ENCODE results near the gene PLEKHO2.

The PLEKHO2 gene

GRCh38 chr15:64862408-64862807, 20.7 kb downstream of the PLEKHO2 start:
- Histone ChIP-seq H3K9ac (ENCODE audit: low read length) (no peak overlapping the region), H3K4me2 (ENCODE audit: low read length) (no peak overlapping the region), H3K27me3 (ENCODE audit: low read depth, low read length) (no peaks in the 10 kb centered on the region), H3K4me3 (ENCODE audit: low read length) (no peak overlapping the region), H2AFZ (ENCODE audit: low read depth, low read length) (no peak overlapping the region), H3K79me2 (ENCODE audit: low read length) (peaks cover 16% of the 10 kb centered on the region), H4K20me1 (ENCODE audit: insufficient read depth, low read length) (peaks cover 32% of the 10 kb centered on the region), H3K36me3 (replicated peaks; ENCODE audit: low read depth, low read length) (peaks cover 69% of the 10 kb centered on the region), H3K9me3 (ENCODE audit: insufficient read depth, low read length) (no peaks in the 10 kb centered on the region), H3K27ac (ENCODE audit: low read length) (no peak overlapping the region), H3K4me1 (ENCODE audit: low read length) (peaks cover 28% of the 10 kb centered on the region)
- no peak for TF ChIP-seq CTCF (IDR thresholded peaks at IDR 0.05; ENCODE audit: low read depth, low read length)
- no peak for TF ChIP-seq EZH2phosphoT487 (IDR thresholded peaks at IDR 0.05; ENCODE audit: low read depth)

GRCh38 chr15:64864068-64864467, 22.4 kb downstream of the PLEKHO2 start:
- H4K20me1 ChIP-seq (ENCODE audit: insufficient read depth, low read length), result peaks cover 16% of the 10 kb centered on the region
- peaks cover 4% of the 10 kb centered on the region; the same call in 1 of the 2 replicates for H3K79me2 ChIP-seq (ENCODE audit: low read length)
- peak overlapping the region; percentile 52; the same call in 1 of the 2 replicates for H3K9ac ChIP-seq (ENCODE audit: low read length)
- H3K9me3 ChIP-seq (ENCODE audit: insufficient read depth, low read length), result no peaks in the 10 kb centered on the region
- H3K27ac ChIP-seq (ENCODE audit: low read length), result peak overlapping the region; percentile 69; the same call in 1 of the 2 replicates
- H3K27me3 ChIP-seq (ENCODE audit: low read depth, low read length), result no peaks in the 10 kb centered on the region
- H3K4me1 ChIP-seq (ENCODE audit: low read length), result peaks cover 28% of the 10 kb centered on the region
- no peak overlapping the region for H3K4me3 ChIP-seq (ENCODE audit: low read length)
- peaks cover 61% of the 10 kb centered on the region for H3K36me3 ChIP-seq (replicated peaks; ENCODE audit: low read depth, low read length)
- peak overlapping the region; percentile 75 for H3K4me2 ChIP-seq (ENCODE audit: low read length)
- TF ChIP-seq CTCF (IDR thresholded peaks at IDR 0.05; ENCODE audit: low read depth, low read length) (no peak), EZH2phosphoT487 (IDR thresholded peaks at IDR 0.05; ENCODE audit: low read depth) (no peak)
- H2AFZ ChIP-seq (ENCODE audit: low read depth, low read length), result no peak overlapping the region

- H2AFZ ChIP-seq (ENCODE audit: low read depth, low read length), result no peak overlapping the region
- no peaks in the 10 kb centered on the region for H3K27me3 ChIP-seq (ENCODE audit: low read depth, low read length)
- no peak for TF ChIP-seq CTCF (IDR thresholded peaks at IDR 0.05; ENCODE audit: low read depth, low read length)
- TF ChIP-seq EZH2phosphoT487 (IDR thresholded peaks at IDR 0.05; ENCODE audit: low read depth), result no peak
- H3K27ac ChIP-seq (ENCODE audit: low read length), result peak overlapping the region; percentile 69
- H3K4me3 ChIP-seq (ENCODE audit: low read length), result peak overlapping the region; percentile 48
- peak overlapping the region; percentile 52; the same call in 1 of the 2 replicates for H3K9ac ChIP-seq (ENCODE audit: low read length)
- H3K4me2 ChIP-seq (ENCODE audit: low read length), result peak overlapping the region; percentile 75
- H3K9me3 ChIP-seq (ENCODE audit: insufficient read depth, low read length), result no peaks in the 10 kb centered on the region
- no peaks in the 10 kb centered on the region for H3K79me2 ChIP-seq (ENCODE audit: low read length)
- peaks cover 3% of the 10 kb centered on the region; the same call in 1 of the 2 replicates for H4K20me1 ChIP-seq (ENCODE audit: insufficient read depth, low read length)
- peaks cover 28% of the 10 kb centered on the region for H3K4me1 ChIP-seq (ENCODE audit: low read length)
- peaks cover 50% of the 10 kb centered on the region for H3K36me3 ChIP-seq (replicated peaks; ENCODE audit: low read depth, low read length)
Measured at GRCh38 chr15:64865126-64865997, 23.6 kb downstream of the PLEKHO2 start.

GRCh38 chr15:64865998-64866520, 24.3 kb downstream of the PLEKHO2 start:
- peaks cover 46% of the 10 kb centered on the region for H3K36me3 ChIP-seq (replicated peaks; ENCODE audit: low read depth, low read length)
- TF ChIP-seq EZH2phosphoT487 (IDR thresholded peaks at IDR 0.05; ENCODE audit: low read depth), result no peak
- H3K4me2 ChIP-seq (ENCODE audit: low read length), result peak overlapping the region; percentile 75
- H3K27ac ChIP-seq (ENCODE audit: low read length), result peak overlapping the region; percentile 69
- no peaks in the 10 kb centered on the region for H3K79me2 ChIP-seq (ENCODE audit: low read length)
- H4K20me1 ChIP-seq (ENCODE audit: insufficient read depth, low read length), result no peaks in the 10 kb centered on the region; the same call in 1 of the 2 replicates
- no peak overlapping the region for H3K4me3 ChIP-seq (ENCODE audit: low read length)
- no peak overlapping the region for H2AFZ ChIP-seq (ENCODE audit: low read depth, low read length)
- no peaks in the 10 kb centered on the region for H3K9me3 ChIP-seq (ENCODE audit: insufficient read depth, low read length)
- H3K27me3 ChIP-seq (ENCODE audit: low read depth, low read length), result no peaks in the 10 kb centered on the region
- peaks cover 28% of the 10 kb centered on the region for H3K4me1 ChIP-seq (ENCODE audit: low read length)
- peak overlapping the region; percentile 52; the same call in 1 of the 2 replicates for H3K9ac ChIP-seq (ENCODE audit: low read length)
